Suprapubic skin (tissue), 4 donors: ENCODE results near the gene PSENEN. TPM values are rescaled to one million over a fixed set of nuclear protein-coding genes. Genes with fewer than 3 reads are reported as not detected.

ENCODE experiments used
- DNase-seq, 2 donors: peaks; one replicate each; pipeline ENCODE4 v3.0.0-alpha.2; 2019; ENCODE audit warnings: low spot score in 2 of 2
- H3K27ac ChIP-seq: fragments of 200-600 bp; sonication (generic); one replicate; pipeline ENCODE4 v1.5.1; 2019
- H3K27me3 ChIP-seq: fragments of 200-600 bp; sonication (generic); one replicate; pipeline ENCODE4 v1.5.1; 2019
- H3K36me3 ChIP-seq: fragments of 200-600 bp; sonication (generic); one replicate; pipeline ENCODE4 v1.5.1; 2019
- H3K4me1 ChIP-seq: fragments of 200-600 bp; sonication (generic); one replicate; pipeline ENCODE4 v1.5.1; 2019
- H3K4me3 ChIP-seq: fragments of 200-600 bp; sonication (generic); one replicate; pipeline ENCODE4 v1.5.1; 2019; ENCODE audit warnings: mild to moderate bottlenecking
- H3K9me3 ChIP-seq: fragments of 200-600 bp; sonication (generic); one replicate; pipeline ENCODE4 v1.5.1; 2019
- EP300 ChIP-seq: sonication (generic); formaldehyde crosslinking; IDR thresholded peaks from one replicate; pipeline ENCODE4 v1.6.1; 2017; ENCODE audit warnings: antibody characterized with exemption
- POLR2A ChIP-seq, 2 donors: fragments of 450-650 bp; IDR thresholded peaks; one replicate each; pipeline ENCODE4 v1.6.1; 2017; ENCODE audit warnings: antibody characterized with exemption in 2 of 2, mild to moderate bottlenecking in 2 of 2, moderate library complexity in 2 of 2
- POLR2AphosphoS5 ChIP-seq, 3 donors: sonication (generic); formaldehyde crosslinking; IDR thresholded peaks; one replicate each; pipeline ENCODE4 v1.6.1; 2017; ENCODE audit warnings: antibody characterized with exemption in 3 of 3
- WGBS: methylation state at CpG from one replicate; pipeline ENCODE4 v1.1.5; 2018; 5-methylcytosine and 5-hydroxymethylcytosine counted together
- total RNA-seq, 4 donors: library from RNA; depleted of rRNA; stranded (reverse); fragments of >200 nt; gene quantifications; one replicate each; pipeline ENCODE4 v1.1.0, GENCODE V29; 2016
- TF ChIP-seq, protein P1 (sequence below), 2 donors: fragments of 200-600 bp in 1 of 2; fragments of 450-650 bp in 1 of 2; sonication (generic) in 1 of 2; IDR thresholded peaks; one replicate each; pipeline ENCODE4 v1.5.1; 2016 to 2019; ENCODE audit warnings: antibody characterized with exemption in 2 of 2, mild to moderate bottlenecking in 1 of 2, moderate library complexity in 1 of 2

The PSENEN gene
- total RNA-seq, 4 donors from 2014 or later, result 27.1 to 57.2 (median 42.4) TPM

DNA sequence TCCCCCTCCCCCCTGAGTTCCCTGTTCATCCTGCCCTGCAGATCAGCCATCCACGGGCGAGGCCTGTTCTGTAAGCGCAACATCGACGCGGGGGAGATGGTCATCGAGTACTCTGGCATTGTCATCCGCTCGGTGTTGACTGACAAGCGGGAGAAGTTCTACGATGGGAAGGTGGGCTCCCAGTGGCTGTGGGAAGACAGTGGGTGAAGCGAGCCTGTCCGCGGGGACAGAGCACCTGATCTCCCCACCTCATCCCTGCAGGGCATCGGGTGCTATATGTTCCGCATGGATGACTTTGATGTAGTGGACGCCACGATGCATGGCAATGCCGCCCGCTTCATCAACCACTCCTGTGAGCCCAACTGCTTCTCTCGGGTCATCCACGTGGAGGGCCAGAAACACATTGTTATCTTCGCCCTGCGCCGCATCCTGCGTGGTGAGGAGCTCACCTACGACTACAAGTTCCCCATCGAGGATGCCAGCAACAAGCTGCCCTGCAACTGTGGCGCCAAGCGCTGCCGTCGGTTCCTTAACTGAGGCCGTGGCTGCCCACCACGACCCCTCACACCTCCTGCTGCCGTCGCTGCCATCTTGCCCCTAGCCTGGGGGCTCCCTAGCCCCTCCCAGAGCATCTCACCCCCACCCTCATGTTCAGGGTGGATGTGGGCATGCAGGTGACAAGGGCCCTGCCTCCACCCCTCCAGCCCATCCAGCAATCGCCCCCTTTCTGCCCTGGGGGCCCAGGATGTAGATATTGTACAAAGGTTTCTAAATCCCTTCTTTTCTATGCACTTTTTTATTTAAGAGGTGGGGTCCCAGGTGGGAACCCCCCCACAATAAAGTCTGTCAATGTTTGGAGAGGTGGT is 7.2 kb upstream of the PSENEN start:
- peaks cover 17% of the 10 kb centered on the region for H3K4me1 ChIP-seq
- H3K27ac ChIP-seq, result no peak overlapping the region
- H3K9me3 ChIP-seq, result no peaks in the 10 kb centered on the region
- H3K36me3 ChIP-seq, result peaks cover 56% of the 10 kb centered on the region
- H3K4me3 ChIP-seq, result no peak overlapping the region
- WGBS, result 88% methylated on average over 32 of the region's 37 CpGs
- no peaks in the 10 kb centered on the region for H3K27me3 ChIP-seq
- no peak for DNase-seq
- TF ChIP-seq POLR2AphosphoS5 (IDR thresholded peaks at IDR 0.05) (no peak), POLR2A (IDR thresholded peaks at IDR 0.05) (no peak), EP300 (no peak)
- TF ChIP-seq, protein P1, sequence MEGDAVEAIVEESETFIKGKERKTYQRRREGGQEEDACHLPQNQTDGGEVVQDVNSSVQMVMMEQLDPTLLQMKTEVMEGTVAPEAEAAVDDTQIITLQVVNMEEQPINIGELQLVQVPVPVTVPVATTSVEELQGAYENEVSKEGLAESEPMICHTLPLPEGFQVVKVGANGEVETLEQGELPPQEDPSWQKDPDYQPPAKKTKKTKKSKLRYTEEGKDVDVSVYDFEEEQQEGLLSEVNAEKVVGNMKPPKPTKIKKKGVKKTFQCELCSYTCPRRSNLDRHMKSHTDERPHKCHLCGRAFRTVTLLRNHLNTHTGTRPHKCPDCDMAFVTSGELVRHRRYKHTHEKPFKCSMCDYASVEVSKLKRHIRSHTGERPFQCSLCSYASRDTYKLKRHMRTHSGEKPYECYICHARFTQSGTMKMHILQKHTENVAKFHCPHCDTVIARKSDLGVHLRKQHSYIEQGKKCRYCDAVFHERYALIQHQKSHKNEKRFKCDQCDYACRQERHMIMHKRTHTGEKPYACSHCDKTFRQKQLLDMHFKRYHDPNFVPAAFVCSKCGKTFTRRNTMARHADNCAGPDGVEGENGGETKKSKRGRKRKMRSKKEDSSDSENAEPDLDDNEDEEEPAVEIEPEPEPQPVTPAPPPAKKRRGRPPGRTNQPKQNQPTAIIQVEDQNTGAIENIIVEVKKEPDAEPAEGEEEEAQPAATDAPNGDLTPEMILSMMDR (IDR thresholded peaks at IDR 0.05), result no peak

DNA sequence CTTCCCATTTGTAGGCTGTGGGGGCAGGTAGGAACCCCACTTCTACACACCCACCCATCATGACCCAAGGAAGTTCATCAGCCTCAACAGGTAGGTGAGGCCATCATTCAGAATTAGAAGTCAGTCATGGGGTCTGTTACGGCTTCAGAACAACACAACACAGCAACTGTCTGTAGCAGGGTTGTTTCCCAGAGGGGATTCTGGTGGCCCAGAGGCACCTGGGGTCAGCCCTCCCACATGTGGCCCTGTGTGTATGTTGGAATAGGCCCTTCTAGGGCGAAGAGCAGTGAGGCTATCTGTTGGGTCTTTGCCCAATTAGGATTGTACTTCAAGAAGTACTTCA is 6.6 kb upstream of the PSENEN start:
- no peak overlapping the region for H3K27ac ChIP-seq
- H3K27me3 ChIP-seq, result no peaks in the 10 kb centered on the region
- TF ChIP-seq, protein P1 (IDR thresholded peaks at IDR 0.05), result no peak
- no peak for TF ChIP-seq EP300
- no peak for TF ChIP-seq POLR2A (IDR thresholded peaks at IDR 0.05)
- no peak for TF ChIP-seq POLR2AphosphoS5 (IDR thresholded peaks at IDR 0.05)
- H3K9me3 ChIP-seq, result no peaks in the 10 kb centered on the region
- peaks cover 50% of the 10 kb centered on the region for H3K36me3 ChIP-seq
- no CpG with 5 or more reads among the region's 2 CpGs for WGBS
- no peak for DNase-seq
- peaks cover 19% of the 10 kb centered on the region for H3K4me1 ChIP-seq
- no peak overlapping the region for H3K4me3 ChIP-seq

DNA sequence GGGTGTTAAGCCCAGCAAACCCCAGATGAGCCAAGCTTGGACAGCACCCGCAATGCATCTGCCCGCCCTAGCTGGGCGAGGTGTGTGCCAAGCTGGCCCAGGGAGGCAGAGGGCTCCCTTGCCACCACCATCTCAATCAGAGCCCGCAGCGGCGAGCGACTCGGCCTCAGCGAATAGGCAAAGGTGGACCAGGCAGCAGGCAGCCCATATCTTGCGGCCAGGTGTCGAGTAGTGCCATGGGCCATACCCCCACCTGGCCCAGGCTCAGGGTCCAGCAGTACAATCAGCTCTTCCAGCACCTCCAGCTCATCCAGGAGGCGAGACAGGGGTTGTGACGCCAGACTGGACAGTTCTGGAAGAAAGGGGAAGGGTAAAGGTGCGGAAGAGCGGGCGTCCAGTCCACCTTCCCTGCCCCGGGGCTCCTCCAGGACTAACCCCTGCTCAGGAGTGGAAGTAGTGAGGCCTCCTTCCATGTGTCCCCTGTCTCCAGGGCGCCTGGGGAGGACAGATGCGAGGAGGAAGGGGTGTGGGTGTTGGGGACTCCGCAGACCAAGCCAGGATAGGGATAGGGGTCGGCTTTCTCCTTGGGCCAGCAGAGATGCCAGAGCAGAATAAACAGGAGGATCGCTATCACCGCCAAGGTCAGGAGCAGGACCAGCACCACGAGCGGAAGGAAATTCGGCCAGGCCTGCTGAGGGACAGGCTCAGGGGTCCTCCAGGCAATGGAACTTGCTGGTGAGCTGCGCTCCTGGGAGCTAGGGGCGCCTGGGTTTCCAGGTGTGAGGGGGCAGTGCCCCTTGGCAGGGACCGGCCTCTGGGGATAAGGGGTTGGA is 6.0 kb upstream of the PSENEN start:
- Histone ChIP-seq H3K4me1 (peaks cover 25% of the 10 kb centered on the region), H3K9me3 (no peaks in the 10 kb centered on the region), H3K4me3 (peak overlapping the region; percentile 69), H3K27me3 (no peaks in the 10 kb centered on the region), H3K36me3 (peaks cover 43% of the 10 kb centered on the region), H3K27ac (peak overlapping the region; percentile 79)
- TF ChIP-seq POLR2A (IDR thresholded peaks at IDR 0.05), result no peak
- no peak for TF ChIP-seq POLR2AphosphoS5 (IDR thresholded peaks at IDR 0.05)
- TF ChIP-seq EP300, result no peak
- TF ChIP-seq, protein P1 (IDR thresholded peaks at IDR 0.05), result no peak
- DNase-seq, result no peak
- WGBS, result 78% methylated on average over 16 of the region's 29 CpGs

DNA sequence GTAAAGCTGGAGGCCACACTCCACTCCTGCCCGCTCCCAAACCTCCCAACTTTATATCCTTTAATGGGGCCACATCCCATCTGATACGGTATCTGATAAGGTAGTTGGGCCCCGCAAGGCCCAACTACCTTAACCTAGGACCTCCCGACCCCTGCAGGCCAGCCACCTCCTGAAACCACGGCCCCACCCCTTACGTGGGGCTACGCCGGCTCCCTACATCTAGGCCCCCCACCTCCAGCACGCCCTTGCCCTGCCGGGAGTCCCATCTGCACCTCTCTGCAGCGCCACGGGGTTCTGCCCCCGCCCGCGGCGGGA is 5.4 kb upstream of the PSENEN start:
- peaks cover 28% of the 10 kb centered on the region for H3K4me1 ChIP-seq
- peak overlapping the region; percentile 79 for H3K27ac ChIP-seq
- 2% methylated on average over 7 of the region's 16 CpGs for WGBS
- TF ChIP-seq EP300 (no peak), POLR2A (IDR thresholded peaks at IDR 0.05) (no peak), POLR2AphosphoS5 (IDR thresholded peaks at IDR 0.05) (no peak)
- TF ChIP-seq, protein P1 (IDR thresholded peaks at IDR 0.05), result no peak
- H3K9me3 ChIP-seq, result no peaks in the 10 kb centered on the region
- H3K4me3 ChIP-seq, result peak overlapping the region; percentile 69
- H3K27me3 ChIP-seq, result no peaks in the 10 kb centered on the region
- no peak for DNase-seq
- peaks cover 38% of the 10 kb centered on the region for H3K36me3 ChIP-seq
